ENCODE measurements around the gene OVOL1.

OVOL1 gene

GRCh38 chr11:65803797-65804492, 17.1 kb downstream of the OVOL1 start:
- Histone ChIP-seq H3K27me3 (replicated peaks) (peaks cover 15% of the 10 kb centered on the region), H3K27ac (no peak overlapping the region), H3K36me3 (replicated peaks) (no peaks in the 10 kb centered on the region), H3K4me3 (ENCODE audit: low read depth, low read length) (no peak overlapping the region)
- in situ Hi-C loops (cut with HindIII; ENCODE audit: low pct_ligation_motif_present, low sequenced_read_pairs) = no loop called here
- no peak for TF ChIP-seq CTCF (IDR thresholded peaks at IDR 0.05; ENCODE audit: low read depth, low read length, missing control alignments)
- DNase-seq = no peak

GRCh38 chr11:65806979-65807378, 20.1 kb downstream of the OVOL1 start:
- in situ Hi-C loops (cut with HindIII; ENCODE audit: low pct_ligation_motif_present, low sequenced_read_pairs) = no loop called here
- Histone ChIP-seq H3K4me3 (ENCODE audit: low read depth, low read length) (no peak overlapping the region), H3K27me3 (replicated peaks) (peaks cover 17% of the 10 kb centered on the region), H3K27ac (no peak overlapping the region), H3K36me3 (replicated peaks) (no peaks in the 10 kb centered on the region)
- no peak for DNase-seq
- TF ChIP-seq CTCF (IDR thresholded peaks at IDR 0.05; ENCODE audit: low read depth, low read length, missing control alignments) = no peak

GRCh38 chr11:65808744-65809341, 22.0 kb downstream of the OVOL1 start:
- Histone ChIP-seq H3K36me3 (replicated peaks) (no peaks in the 10 kb centered on the region), H3K27me3 (replicated peaks) (peaks cover 13% of the 10 kb centered on the region), H3K27ac (no peak overlapping the region), H3K4me3 (ENCODE audit: low read depth, low read length) (no peak overlapping the region)
- DNase-seq = no peak
- no peak for TF ChIP-seq CTCF (IDR thresholded peaks at IDR 0.05; ENCODE audit: low read depth, low read length, missing control alignments)
- in situ Hi-C loops (cut with HindIII; ENCODE audit: low pct_ligation_motif_present, low sequenced_read_pairs) = no loop called here

GRCh38 chr11:65809496-65809895, 22.6 kb downstream of the OVOL1 start:
- no peak for DNase-seq
- no peak for TF ChIP-seq CTCF (IDR thresholded peaks at IDR 0.05; ENCODE audit: low read depth, low read length, missing control alignments)
- Histone ChIP-seq H3K27me3 (replicated peaks) (peaks cover 7% of the 10 kb centered on the region), H3K4me3 (ENCODE audit: low read depth, low read length) (no peak overlapping the region), H3K36me3 (replicated peaks) (no peaks in the 10 kb centered on the region), H3K27ac (no peak overlapping the region)
- in situ Hi-C loops (cut with HindIII; ENCODE audit: low pct_ligation_motif_present, low sequenced_read_pairs) = no loop called here

- in situ Hi-C loops (cut with HindIII; ENCODE audit: low pct_ligation_motif_present, low sequenced_read_pairs) = no loop called here
These were observed 23.4 kb downstream of the OVOL1 start for GRCh38 chr11:65810046-65810868.

More at GRCh38 chr11:65810046-65810868, 23.4 kb downstream of the OVOL1 start:
- H3K4me3 ChIP-seq (ENCODE audit: low read depth, low read length) = no peak overlapping the region
- H3K27ac ChIP-seq = no peak overlapping the region
- H3K36me3 ChIP-seq (replicated peaks) = no peaks in the 10 kb centered on the region
- TF ChIP-seq CTCF (IDR thresholded peaks at IDR 0.05; ENCODE audit: low read depth, low read length, missing control alignments) = no peak
- DNase-seq = no peak
- H3K27me3 ChIP-seq (replicated peaks) = peaks cover 6% of the 10 kb centered on the region

Data from brain microvascular endothelial cell (primary cell).